ENCODE results near the gene PTPA.

DNA sequence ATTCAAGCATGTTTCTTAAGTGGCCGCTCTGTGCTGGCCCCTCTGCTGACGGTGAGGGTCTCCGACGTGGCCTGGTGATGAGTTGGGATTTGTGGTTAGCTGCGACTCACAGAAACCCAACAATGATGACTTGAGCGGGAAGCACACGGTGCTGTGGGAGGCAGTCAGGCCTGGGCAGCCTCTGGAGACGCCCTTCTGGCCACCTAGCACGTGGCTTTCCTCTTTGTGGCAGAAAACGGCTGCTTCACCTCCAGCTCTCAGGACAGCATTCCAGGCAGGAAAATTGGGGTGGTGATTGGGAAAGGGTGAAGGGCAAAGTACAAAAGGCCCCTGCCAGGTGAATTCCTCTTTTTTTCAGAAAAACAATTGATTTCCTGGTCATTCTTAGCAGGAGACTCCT, 84.4 kb downstream of the PTPA start:
- TF ChIP-seq CTCF (IDR thresholded peaks at IDR 0.05) (no peak), EZH2 (IDR thresholded peaks at IDR 0.05; ENCODE audit: borderline replicate concordance, insufficient read depth, low read depth, low read length, poor library complexity, severe bottlenecking) (no peak)
